Adipocyte (in vitro differentiated cells): Measurements from ENCODE around the gene CEP68.
A peak's percentile ranks its signal among the peaks of the same experiment; 100 is the strongest.

Source experiments
- DNase-seq: peaks from one replicate; pipeline ENCODE4 v3.0.0-alpha.2; 2015; ENCODE audit warnings: low read depth
- H3K27me3 ChIP-seq: replicated peaks from 2 replicates; pipeline ENCODE4 v1.7.0; 2013; ENCODE audit warnings: mild to moderate bottlenecking, low read length, moderate library complexity; ENCODE audit not compliant: control insufficient read depth, insufficient read depth
- H3K36me3 ChIP-seq: 2 replicates; pipeline ENCODE4 v1.7.0; 2013; ENCODE audit warnings: low read length, mild to moderate bottlenecking, moderate library complexity; ENCODE audit not compliant: control insufficient read depth, insufficient read depth, severe bottlenecking
- H3K4me1 ChIP-seq: 2 replicates; pipeline ENCODE4 v1.7.0; 2013; ENCODE audit warnings: mild to moderate bottlenecking, low read length, moderate library complexity; ENCODE audit not compliant: control insufficient read depth, insufficient read depth
- H3K4me3 ChIP-seq: 2 replicates; pipeline ENCODE4 v1.7.0; 2013; ENCODE audit warnings: mild to moderate bottlenecking, low read length, moderate library complexity
- H3K9ac ChIP-seq: 2 replicates; pipeline ENCODE4 v1.7.0; 2013; ENCODE audit warnings: mild to moderate bottlenecking, low read length, moderate library complexity
- H3K9me3 ChIP-seq: 2 replicates; pipeline ENCODE4 v1.7.0; 2013; ENCODE audit warnings: mild to moderate bottlenecking, low read length, moderate library complexity; ENCODE audit not compliant: control insufficient read depth

Gene CEP68

DNA sequence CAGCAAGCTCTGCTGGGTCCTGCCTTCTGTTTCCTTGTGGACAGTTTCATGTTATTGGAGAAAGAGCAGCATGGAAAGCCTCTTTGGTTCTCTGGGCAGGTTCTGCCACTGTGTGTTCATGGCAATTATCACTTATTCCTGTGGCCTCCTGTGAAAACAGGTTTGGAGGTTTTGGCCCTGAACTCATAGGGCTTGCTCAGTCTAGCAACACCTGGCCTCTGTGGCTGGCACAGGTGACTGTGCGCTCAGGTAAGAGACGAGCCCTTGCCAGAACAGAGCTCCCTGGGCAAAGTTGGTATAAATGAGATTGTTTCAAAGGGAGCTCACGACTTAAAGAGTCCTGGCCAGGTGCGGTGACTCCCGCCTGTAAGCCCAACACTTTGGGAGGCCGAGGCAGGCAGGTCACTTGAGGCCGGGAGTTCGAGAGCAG, 5.7 kb downstream of the CEP68 start:
- H3K9me3 ChIP-seq, result no peaks in the 10 kb centered on the region
- H3K36me3 ChIP-seq, result no peaks in the 10 kb centered on the region
- no peaks in the 10 kb centered on the region for H3K27me3 ChIP-seq
- H3K4me1 ChIP-seq, result peaks cover 52% of the 10 kb centered on the region
- DNase-seq, result no peak
- no peak overlapping the region for H3K4me3 ChIP-seq
- H3K9ac ChIP-seq, result no peak overlapping the region

DNA sequence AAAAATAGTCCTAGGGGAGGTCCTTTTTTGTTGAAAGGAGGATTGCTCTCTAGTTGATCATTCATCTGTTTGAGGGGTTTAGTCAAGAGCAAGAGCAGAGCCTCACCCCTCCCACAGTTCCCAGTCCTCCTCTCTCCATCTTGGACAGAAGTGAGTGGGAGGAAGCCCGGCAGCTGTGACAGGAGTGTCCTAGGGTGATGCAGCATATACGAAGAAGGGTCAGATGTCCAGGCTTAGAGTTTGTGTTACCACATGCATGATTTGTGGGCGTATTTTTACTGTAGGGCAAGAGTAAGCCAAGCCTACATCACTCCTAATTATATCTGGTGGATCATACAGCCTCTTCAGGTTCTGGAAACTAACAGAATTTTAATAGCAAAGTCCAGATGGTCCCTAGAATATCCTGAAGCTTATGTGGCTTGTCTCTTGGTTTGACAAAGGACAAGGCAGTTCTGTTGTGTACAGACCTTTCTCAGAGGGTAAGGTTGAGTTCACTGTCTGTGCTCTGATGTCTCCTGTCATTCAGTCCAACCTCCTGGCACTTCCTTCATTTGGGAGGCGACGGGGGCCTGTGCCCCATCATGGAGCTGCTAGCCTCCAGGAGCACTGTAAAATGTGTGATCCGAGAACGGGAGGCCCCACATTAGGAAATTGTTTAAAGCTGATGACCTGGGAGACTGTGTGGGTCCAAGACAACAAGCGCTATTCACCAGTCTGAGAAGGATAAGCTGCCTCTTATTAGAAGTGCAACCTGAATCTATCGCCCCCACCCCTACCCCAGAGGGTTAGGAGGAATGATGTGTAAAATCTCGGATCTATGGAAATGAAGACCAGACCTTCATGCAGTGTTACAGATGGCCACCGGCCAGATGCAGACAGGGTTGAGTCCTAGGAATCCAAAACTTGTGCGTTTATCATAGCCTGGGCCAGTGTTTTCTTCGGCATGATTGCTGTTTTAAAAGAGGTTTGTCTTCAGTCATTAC, 6.9 kb downstream of the CEP68 start:
- Histone ChIP-seq H3K9ac (peak overlapping the region; percentile 74), H3K4me1 (peaks cover 51% of the 10 kb centered on the region), H3K4me3 (peak overlapping the region; percentile 6), H3K36me3 (no peaks in the 10 kb centered on the region), H3K27me3 (no peaks in the 10 kb centered on the region), H3K9me3 (no peaks in the 10 kb centered on the region)
- peak; percentile 31 for DNase-seq

DNA sequence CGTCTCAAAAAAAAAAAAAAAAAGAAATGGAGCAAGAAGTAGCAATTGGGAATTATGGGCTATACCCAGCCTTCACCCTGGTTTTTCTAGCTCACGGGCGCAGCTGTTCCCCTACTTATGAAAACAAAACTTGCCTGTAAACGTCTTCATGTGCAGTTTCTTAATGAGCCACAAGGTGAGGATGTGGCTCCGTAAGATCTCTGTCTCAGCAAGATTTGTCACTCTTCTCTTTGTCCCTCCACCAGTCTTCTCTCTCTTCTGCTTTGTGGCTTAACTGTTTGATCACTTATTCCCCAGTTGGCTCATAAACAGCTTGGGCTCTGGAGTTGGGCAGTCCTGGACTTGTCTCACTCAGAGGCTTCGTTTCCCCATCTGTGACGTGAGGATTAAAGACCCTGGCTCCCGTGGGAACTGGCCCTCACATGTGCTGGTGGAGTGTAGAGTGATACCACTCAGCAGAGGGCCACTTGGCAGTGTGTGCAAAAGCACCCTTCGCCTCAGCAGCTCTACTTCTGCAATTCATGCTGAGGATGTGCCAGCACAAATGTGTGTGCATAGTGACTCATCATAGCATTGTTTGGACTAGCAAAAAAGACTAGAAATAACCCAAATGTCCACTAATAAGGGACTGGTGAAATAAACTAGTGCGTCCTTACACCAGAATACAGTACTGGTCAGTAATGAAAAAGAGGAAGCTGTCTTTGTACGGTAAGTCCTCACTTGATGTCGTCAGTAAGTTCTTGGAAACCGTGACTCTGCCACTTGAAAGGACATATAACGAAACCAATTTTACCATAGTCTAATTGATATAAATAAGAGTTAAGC, 8.7 kb downstream of the CEP68 start:
- peaks cover 62% of the 10 kb centered on the region for H3K4me1 ChIP-seq
- H3K9ac ChIP-seq, result peak overlapping the region; percentile 74
- no peaks in the 10 kb centered on the region for H3K9me3 ChIP-seq
- peak overlapping the region; percentile 72 for H3K4me3 ChIP-seq
- no peaks in the 10 kb centered on the region for H3K36me3 ChIP-seq
- DNase-seq, result peak; percentile 79
- H3K27me3 ChIP-seq, result no peaks in the 10 kb centered on the region

DNA sequence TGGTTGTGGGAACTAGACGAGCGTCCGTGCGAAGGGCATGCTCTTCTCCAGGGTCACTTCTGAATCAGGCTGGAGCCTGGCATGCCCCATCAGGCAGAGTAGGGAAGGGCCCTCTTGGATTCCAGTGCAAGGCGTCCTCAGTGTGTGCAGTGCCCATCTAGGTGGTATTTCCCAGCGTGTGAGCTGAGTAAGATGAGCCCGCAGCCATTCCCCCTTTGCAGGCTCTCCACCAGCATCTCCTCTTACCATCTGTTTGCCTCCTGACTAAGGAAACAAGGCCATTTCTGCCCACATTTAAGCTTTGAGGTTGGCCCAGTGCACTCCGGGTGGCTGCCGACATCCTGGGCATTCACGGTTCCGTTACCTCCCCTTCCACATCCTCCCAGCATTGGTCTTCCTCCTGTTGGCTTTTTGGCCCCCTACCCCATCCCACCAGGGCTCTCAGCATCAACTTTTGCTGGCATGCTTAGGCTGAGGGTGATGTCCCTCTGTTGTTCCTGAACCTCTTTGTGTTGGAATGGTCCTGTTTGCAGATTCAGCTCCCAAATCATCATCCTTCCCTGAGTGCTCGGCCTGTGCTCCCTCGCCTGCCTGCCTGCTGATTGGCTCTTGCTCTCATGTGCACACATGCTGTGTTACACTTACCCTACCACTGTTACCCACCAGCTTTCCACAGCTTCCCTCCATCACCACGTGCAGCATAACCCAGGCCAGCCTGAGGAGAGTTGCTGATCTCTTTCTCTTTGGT, 11.8 kb downstream of the CEP68 start:
- no peak for DNase-seq
- no peak overlapping the region for H3K9ac ChIP-seq
- peaks cover 62% of the 10 kb centered on the region for H3K4me1 ChIP-seq
- H3K36me3 ChIP-seq, result peaks cover 25% of the 10 kb centered on the region
- H3K27me3 ChIP-seq, result no peaks in the 10 kb centered on the region
- H3K9me3 ChIP-seq, result no peaks in the 10 kb centered on the region
- H3K4me3 ChIP-seq, result no peak overlapping the region

DNA sequence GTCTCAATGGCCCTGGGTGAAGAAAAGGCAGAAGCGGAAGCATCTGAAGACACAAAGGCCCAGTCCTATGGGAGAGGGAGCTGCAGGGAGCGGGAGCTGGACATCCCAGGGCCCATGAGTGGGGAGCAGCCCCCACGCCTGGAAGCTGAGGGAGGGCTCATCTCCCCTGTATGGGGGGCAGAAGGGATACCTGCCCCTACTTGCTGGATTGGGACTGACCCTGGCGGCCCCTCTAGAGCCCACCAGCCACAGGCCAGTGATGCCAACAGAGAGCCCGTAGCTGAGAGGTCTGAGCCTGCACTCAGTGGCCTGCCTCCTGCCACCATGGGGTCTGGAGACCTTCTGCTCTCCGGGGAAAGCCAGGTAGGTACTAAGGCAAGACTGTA, 13.2 kb downstream of the CEP68 start:
- H3K4me3 ChIP-seq, result no peak overlapping the region
- H3K27me3 ChIP-seq, result no peaks in the 10 kb centered on the region
- H3K4me1 ChIP-seq, result peaks cover 48% of the 10 kb centered on the region
- no peak for DNase-seq
- H3K9me3 ChIP-seq, result no peaks in the 10 kb centered on the region
- H3K9ac ChIP-seq, result peak overlapping the region; percentile 40
- H3K36me3 ChIP-seq, result peaks cover 39% of the 10 kb centered on the region

DNA sequence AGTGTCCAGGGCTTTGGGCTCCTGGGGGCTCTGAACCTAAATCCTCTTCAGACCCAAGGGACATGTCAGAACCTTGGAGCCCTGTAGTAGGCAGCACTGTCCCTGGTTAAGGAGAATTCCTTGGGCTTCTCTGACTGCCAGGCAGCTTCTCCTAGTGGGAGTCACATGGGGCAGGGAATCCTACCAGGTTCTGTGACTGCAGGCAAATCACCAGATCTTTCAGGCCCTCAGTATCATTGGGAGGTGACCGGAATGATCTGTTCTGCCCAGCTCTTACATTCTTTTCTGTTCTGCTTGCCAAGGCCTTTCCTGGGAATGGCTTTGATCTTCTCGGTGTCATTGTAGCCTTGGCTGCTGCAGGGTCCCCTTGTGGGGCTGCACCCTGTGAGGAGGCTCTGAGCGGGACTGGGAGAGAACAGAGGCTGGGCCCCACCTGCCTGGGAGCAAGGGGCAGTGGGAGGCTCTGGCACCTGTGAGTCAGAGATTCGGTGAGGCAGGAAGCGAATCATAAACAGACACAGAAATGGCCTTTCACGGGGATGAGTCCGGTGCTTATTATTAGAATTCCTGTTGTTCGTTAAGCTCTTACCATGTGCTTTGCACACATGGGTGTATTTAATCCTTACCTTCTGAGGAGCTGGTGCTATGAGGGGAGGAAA, 14.1 kb downstream of the CEP68 start:
- Histone ChIP-seq H3K4me1 (peaks cover 40% of the 10 kb centered on the region), H3K9ac (peak overlapping the region; percentile 40), H3K9me3 (no peaks in the 10 kb centered on the region), H3K36me3 (peaks cover 44% of the 10 kb centered on the region), H3K27me3 (no peaks in the 10 kb centered on the region), H3K4me3 (no peak overlapping the region)
- DNase-seq, result peak; percentile 43

DNA sequence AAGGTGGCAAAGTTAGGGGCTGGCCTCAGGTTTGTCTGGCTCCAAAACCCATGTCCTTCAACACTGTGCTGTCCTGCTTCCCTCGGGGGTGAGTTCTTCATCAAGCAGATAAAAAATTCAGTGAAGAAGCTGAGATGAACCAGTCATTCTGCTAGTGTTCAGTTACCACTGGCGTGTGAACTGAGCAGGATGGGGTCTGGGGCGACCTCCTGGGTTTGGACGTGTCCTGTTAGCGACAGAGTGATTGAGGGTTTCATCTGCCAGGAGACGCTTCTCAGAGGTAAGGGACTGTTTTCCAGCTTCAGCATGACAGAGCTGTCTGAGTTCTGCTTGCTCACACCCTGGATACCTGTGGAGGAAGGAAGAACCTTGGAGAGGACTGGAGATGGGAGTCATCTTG, 14.6 kb downstream of the CEP68 start:
- DNase-seq, result no peak
- peaks cover 44% of the 10 kb centered on the region for H3K36me3 ChIP-seq
- H3K9ac ChIP-seq, result no peak overlapping the region
- peaks cover 39% of the 10 kb centered on the region for H3K4me1 ChIP-seq
- no peak overlapping the region for H3K4me3 ChIP-seq
- H3K27me3 ChIP-seq, result no peaks in the 10 kb centered on the region
- no peaks in the 10 kb centered on the region for H3K9me3 ChIP-seq

DNA sequence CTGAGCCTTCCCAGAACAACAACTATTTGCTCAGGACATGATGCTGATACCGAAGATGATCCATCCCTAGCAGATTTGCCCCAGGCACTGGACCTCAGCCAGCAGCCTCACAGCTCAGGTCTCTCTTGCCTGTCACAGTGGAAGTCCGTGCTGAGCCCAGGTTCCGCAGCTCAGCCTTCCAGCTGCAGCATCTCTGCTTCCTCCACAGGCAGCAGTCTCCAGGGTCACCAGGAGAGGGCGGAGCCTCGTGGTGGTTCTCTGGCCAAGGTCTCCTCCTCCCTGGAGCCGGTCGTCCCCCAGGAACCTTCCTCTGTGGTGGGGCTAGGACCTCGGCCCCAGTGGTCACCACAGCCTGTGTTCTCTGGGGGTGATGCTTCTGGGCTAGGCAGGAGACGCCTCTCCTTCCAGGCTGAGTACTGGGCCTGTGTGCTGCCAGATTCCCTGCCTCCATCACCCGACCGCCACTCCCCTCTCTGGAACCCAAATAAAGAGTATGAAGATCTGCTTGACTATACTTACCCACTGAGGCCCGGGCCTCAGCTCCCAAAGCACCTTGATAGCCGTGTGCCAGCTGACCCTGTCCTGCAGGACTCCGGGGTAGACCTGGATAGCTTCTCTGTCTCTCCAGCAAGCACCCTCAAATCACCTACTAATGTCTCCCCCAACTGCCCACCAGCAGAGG, 15.4 kb downstream of the CEP68 start:
- no peak overlapping the region for H3K9ac ChIP-seq
- H3K27me3 ChIP-seq, result no peaks in the 10 kb centered on the region
- peak; percentile 15 for DNase-seq
- peaks cover 44% of the 10 kb centered on the region for H3K36me3 ChIP-seq
- no peak overlapping the region for H3K4me3 ChIP-seq
- H3K9me3 ChIP-seq, result no peaks in the 10 kb centered on the region
- peaks cover 43% of the 10 kb centered on the region for H3K4me1 ChIP-seq

DNA sequence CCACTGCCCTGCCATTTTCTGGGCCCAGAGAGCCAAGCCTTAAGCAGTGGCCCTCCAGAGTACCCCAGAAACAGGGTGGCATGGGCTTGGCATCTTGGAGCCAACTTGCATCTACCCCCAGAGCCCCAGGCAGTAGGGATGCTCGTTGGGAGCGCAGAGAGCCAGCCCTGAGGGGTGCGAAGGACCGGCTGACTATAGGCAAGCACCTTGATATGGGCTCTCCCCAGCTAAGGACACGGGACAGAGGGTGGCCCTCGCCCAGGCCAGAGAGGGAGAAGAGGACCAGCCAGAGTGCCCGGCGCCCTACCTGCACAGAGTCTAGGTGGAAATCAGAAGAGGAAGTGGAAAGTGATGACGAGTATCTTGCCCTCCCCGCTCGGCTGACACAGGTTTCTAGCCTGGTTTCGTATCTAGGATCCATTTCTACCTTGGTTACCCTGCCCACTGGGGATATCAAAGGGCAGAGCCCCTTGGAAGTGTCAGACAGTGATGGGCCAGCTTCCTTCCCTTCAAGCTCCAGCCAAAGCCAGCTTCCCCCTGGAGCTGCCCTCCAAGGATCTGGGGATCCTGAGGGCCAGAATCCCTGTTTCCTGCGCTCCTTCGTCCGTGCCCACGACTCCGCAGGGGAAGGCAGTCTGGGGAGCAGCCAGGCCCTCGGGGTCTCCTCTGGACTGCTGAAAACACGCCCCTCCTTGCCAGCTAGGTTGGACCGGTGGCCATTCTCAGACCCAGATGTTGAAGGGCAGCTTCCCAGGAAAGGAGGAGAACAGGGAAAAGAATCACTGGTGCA, 16.2 kb downstream of the CEP68 start:
- Histone ChIP-seq H3K4me3 (no peak overlapping the region), H3K36me3 (peaks cover 47% of the 10 kb centered on the region)

More for the DNA sequence above, 16.2 kb downstream of the CEP68 start:
- Histone ChIP-seq H3K9ac (no peak overlapping the region), H3K27me3 (no peaks in the 10 kb centered on the region), H3K4me1 (peaks cover 41% of the 10 kb centered on the region), H3K9me3 (no peaks in the 10 kb centered on the region)
- DNase-seq, result no peak
